ENCODE data around the gene COMMD4. TPM values are rescaled to one million over a fixed set of nuclear protein-coding genes. Genes with fewer than 3 reads are reported as not detected.
"Not testable (repeated sequence)": the region's sequence is repeated elsewhere in the genome, so short reads cannot be mapped to it uniquely, and the experiment has no call there.

The COMMD4 gene
- total RNA-seq, 1 experiment from 2014 or later: 109 TPM

DNA sequence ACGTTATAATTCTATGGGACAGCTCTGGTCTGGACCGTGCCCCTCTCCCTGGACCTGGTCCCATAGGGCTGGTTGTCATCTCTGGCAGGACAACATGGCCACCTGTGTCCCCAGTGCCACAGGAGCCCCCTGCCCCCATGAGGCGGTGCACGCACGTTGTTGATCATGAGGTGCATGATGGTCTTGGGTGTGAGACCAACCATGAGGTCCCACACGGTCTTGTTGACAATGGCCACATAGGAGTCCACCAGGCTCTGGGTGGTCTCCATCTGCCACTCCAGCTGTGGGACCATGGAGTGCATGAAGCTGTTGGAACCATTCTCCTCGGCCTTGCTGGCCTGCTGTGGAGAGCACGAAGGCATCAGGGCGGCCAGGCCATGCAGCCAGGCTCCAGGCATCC lies 33.5 kb upstream of the COMMD4 start:
- Mint-ChIP-seq H3K36me3 (ENCODE audit: insufficient read depth, unreplicated experiment) (no peaks in the 10 kb centered on the region), H3K4me3 (ENCODE audit: low read depth, unreplicated experiment) (no peak overlapping the region), H3K4me1 (ENCODE audit: low read depth, unreplicated experiment) (peaks cover 1% of the 10 kb centered on the region), H3K27me3 (ENCODE audit: unreplicated experiment) (peaks cover 53% of the 10 kb centered on the region), H3K9me3 (ENCODE audit: low read depth, unreplicated experiment) (no peaks in the 10 kb centered on the region), H3K27ac (ENCODE audit: unreplicated experiment) (no peak overlapping the region)
- intact Hi-C loops (cut with micrococcal nuclease; ENCODE audit: unreplicated experiment): loop anchor here (10.0 kb wide), 1 partner anchor 68 kb away; no protein-coding TSS in a partner anchor
- CTCF ChIA-PET: no interaction called here
- no TSS peak for BruUV-seq (replicated peaks)
- TF ChIP-seq, protein P1, sequence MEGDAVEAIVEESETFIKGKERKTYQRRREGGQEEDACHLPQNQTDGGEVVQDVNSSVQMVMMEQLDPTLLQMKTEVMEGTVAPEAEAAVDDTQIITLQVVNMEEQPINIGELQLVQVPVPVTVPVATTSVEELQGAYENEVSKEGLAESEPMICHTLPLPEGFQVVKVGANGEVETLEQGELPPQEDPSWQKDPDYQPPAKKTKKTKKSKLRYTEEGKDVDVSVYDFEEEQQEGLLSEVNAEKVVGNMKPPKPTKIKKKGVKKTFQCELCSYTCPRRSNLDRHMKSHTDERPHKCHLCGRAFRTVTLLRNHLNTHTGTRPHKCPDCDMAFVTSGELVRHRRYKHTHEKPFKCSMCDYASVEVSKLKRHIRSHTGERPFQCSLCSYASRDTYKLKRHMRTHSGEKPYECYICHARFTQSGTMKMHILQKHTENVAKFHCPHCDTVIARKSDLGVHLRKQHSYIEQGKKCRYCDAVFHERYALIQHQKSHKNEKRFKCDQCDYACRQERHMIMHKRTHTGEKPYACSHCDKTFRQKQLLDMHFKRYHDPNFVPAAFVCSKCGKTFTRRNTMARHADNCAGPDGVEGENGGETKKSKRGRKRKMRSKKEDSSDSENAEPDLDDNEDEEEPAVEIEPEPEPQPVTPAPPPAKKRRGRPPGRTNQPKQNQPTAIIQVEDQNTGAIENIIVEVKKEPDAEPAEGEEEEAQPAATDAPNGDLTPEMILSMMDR (IDR thresholded peaks at IDR 0.05; ENCODE audit: unreplicated experiment): no peak
- no peak for DNase-seq

DNA sequence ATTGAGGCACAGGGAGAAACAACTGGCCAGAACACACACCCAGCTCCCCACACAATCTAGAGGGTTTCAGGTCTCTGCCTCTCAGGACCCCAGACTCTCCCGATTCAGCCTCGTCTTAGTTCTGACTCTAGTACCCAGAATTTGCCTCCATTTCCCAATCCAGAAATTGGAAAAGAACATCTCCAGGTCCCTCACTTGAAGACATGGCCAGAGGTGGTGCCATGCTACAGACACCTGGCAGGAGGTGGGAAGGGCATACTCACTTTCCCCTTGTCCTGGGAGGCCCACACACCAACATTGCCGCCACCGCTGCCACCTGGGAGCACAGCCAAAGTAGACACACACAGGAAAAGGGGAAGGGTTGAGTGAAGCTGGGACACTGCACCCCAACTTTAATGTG lies 33.1 kb upstream of the COMMD4 start:
- intact Hi-C loops (cut with micrococcal nuclease; ENCODE audit: unreplicated experiment): loop anchor here (10.0 kb wide), 1 partner anchor 68 kb away; no protein-coding TSS in a partner anchor
- H3K4me3 Mint-ChIP-seq (ENCODE audit: low read depth, unreplicated experiment); H3K9me3 Mint-ChIP-seq (ENCODE audit: low read depth, unreplicated experiment); H3K27ac Mint-ChIP-seq (ENCODE audit: unreplicated experiment); H3K4me1 Mint-ChIP-seq (ENCODE audit: low read depth, unreplicated experiment); DNase-seq; CTCF ChIA-PET; BruUV-seq (replicated peaks); H3K36me3 Mint-ChIP-seq (ENCODE audit: insufficient read depth, unreplicated experiment): not testable (repeated sequence)
- H3K27me3 Mint-ChIP-seq (ENCODE audit: unreplicated experiment): peaks cover 55% of the 10 kb centered on the region

DNA sequence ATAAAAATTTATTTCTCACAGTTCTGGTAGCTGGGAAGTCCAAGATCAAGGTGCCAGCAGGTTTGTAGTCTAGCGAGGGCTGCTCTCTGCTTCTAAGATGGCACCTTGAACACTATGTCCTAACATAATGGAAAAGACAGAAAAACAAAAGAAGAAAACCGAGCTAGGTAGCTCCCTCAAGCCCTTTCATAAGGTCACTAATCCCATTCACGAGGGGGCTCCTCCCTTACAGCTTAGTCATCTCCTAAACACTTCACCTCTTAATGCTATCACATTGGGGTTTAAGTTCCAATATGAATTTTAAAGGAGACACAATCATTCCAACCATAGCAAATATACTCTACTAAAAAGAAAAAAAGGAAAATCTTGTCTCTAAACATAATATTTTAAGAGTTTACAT lies 29.7 kb upstream of the COMMD4 start:
- CTCF ChIA-PET: no interaction called here
- Mint-ChIP-seq H3K27me3 (ENCODE audit: unreplicated experiment) (peaks cover 73% of the 10 kb centered on the region), H3K4me3 (ENCODE audit: low read depth, unreplicated experiment) (no peak overlapping the region), H3K4me1 (ENCODE audit: low read depth, unreplicated experiment) (peaks cover 11% of the 10 kb centered on the region), H3K9me3 (ENCODE audit: low read depth, unreplicated experiment) (no peaks in the 10 kb centered on the region), H3K36me3 (ENCODE audit: insufficient read depth, unreplicated experiment) (no peaks in the 10 kb centered on the region), H3K27ac (ENCODE audit: unreplicated experiment) (no peak overlapping the region)
- DNase-seq: no peak
- no TSS peak for BruUV-seq (replicated peaks)
- intact Hi-C loops (cut with micrococcal nuclease; ENCODE audit: unreplicated experiment): loop anchor here (1.0 to 10.0 kb wide), 2 partner anchors 71 to 277 kb away; no protein-coding TSS in a partner anchor
- TF ChIP-seq, protein P1 (IDR thresholded peaks at IDR 0.05; ENCODE audit: unreplicated experiment): no peak

DNA sequence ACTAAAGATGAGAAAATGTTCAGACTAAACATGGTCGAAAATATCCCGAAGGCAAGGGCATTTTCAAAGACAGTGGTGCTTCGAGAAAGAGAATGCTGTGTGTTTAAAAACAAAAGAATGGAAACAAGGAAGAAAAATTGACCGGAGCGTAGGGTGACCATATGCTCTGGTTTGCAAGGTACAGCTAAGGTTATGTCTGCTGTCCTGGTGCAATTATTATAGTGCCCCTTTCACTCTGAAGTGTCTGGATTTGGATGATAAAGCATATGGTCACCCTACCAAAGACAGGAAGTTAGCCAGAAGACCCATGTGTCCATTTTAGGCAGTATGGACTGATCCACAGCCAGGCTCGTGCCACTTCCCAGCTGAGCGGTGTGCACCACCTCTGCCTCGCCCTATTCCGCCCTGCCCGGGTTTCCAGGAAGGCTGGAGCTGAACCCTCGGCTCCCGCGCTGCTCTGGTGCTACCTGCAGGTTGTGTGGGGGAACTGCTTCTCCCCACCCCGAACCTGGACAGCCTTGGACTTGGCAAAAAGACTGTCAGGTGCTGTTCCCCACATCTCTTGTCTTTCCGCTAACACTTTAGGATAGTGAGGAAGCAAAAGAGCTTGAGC lies 28.0 kb upstream of the COMMD4 start:
- Mint-ChIP-seq H3K9me3 (ENCODE audit: low read depth, unreplicated experiment) (no peaks in the 10 kb centered on the region), H3K36me3 (ENCODE audit: insufficient read depth, unreplicated experiment) (no peaks in the 10 kb centered on the region), H3K4me3 (ENCODE audit: low read depth, unreplicated experiment) (no peak overlapping the region), H3K27me3 (ENCODE audit: unreplicated experiment) (peaks cover 80% of the 10 kb centered on the region), H3K27ac (ENCODE audit: unreplicated experiment) (no peak overlapping the region), H3K4me1 (ENCODE audit: low read depth, unreplicated experiment) (peaks cover 11% of the 10 kb centered on the region)
- TF ChIP-seq, protein P1 (IDR thresholded peaks at IDR 0.05; ENCODE audit: unreplicated experiment): peak; percentile 83
- peak; percentile 87 for DNase-seq
- no TSS peak for BruUV-seq (replicated peaks)
- CTCF ChIA-PET: interaction anchor here (0.5 to 1.7 kb wide), 9 partner anchors 60 to 537 kb away, joined by 3 to 7 read pairs (median 5); partner anchors contain the start of gene MAN2C1
- intact Hi-C loops (cut with micrococcal nuclease; ENCODE audit: unreplicated experiment): loop anchor here (10.0 kb wide), 1 partner anchor 73 kb away; no protein-coding TSS in a partner anchor

DNA sequence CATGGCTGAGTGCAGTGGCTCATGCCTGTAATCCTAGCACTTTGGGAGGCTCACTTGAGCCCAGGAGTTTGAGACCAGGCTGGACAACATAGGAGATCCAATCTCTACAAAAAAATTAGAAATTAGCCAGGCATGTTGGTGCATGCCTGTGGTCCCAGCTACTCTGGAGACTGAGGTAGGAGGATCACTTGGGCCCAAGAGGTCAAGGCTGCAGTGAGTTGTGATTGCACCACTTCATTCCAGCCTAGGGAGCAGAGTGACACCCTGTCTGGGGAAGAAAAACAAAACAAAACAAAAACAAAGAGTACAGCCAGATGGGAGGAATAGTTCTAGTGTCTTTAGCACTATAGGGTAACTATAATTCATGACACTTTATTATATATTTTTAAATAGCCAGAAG lies 26.2 kb upstream of the COMMD4 start:
- H3K9me3 Mint-ChIP-seq (ENCODE audit: low read depth, unreplicated experiment): no peaks in the 10 kb centered on the region
- no peak overlapping the region for H3K27ac Mint-ChIP-seq (ENCODE audit: unreplicated experiment)
- H3K36me3 Mint-ChIP-seq (ENCODE audit: insufficient read depth, unreplicated experiment): no peaks in the 10 kb centered on the region
- H3K4me3 Mint-ChIP-seq (ENCODE audit: low read depth, unreplicated experiment): no peak overlapping the region
- no TSS peak for BruUV-seq (replicated peaks)
- H3K27me3 Mint-ChIP-seq (ENCODE audit: unreplicated experiment): peaks cover 65% of the 10 kb centered on the region
- CTCF ChIA-PET: no interaction called here
- intact Hi-C loops (cut with micrococcal nuclease; ENCODE audit: unreplicated experiment): loop anchor here (10.0 kb wide), 1 partner anchor 75 kb away; no protein-coding TSS in a partner anchor
- DNase-seq: no peak
- TF ChIP-seq, protein P1 (IDR thresholded peaks at IDR 0.05; ENCODE audit: unreplicated experiment): no peak
- peaks cover 11% of the 10 kb centered on the region for H3K4me1 Mint-ChIP-seq (ENCODE audit: low read depth, unreplicated experiment)

DNA sequence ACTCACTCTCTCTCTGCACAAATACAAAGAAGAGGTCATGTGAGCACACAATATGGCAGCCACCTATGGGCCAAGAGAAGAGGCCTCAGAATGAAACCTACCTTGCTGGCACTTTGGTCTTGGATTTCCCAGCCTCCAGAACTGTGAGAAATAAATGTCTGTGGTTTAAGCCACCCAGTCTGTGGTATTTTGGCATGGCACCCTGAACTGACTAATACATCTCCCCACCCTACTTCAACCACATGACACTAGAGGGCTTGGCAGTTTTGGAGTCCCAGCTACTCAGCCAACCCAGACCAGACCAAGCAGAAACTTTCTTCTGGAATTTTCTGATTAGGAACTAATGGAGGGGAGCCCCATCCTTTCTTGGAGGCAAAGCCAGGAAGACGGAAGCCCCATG lies 23.3 kb upstream of the COMMD4 start:
- H3K27ac Mint-ChIP-seq (ENCODE audit: unreplicated experiment); H3K9me3 Mint-ChIP-seq (ENCODE audit: low read depth, unreplicated experiment); intact Hi-C loops (cut with micrococcal nuclease; ENCODE audit: unreplicated experiment); DNase-seq; CTCF ChIA-PET; BruUV-seq (replicated peaks); H3K4me1 Mint-ChIP-seq (ENCODE audit: low read depth, unreplicated experiment); H3K4me3 Mint-ChIP-seq (ENCODE audit: low read depth, unreplicated experiment); H3K36me3 Mint-ChIP-seq (ENCODE audit: insufficient read depth, unreplicated experiment): not testable (repeated sequence)
- H3K27me3 Mint-ChIP-seq (ENCODE audit: unreplicated experiment): peaks cover 53% of the 10 kb centered on the region
